Ovary (tissue), 3 donors: Measurements from ENCODE around the gene KIF15.

ENCODE experiments used
- CTCF ChIP-seq, 3 donors: fragments of 450-650 bp in 2 of 3; fragments of 200-600 bp in 1 of 3; IDR thresholded peaks; one replicate each; pipeline versions ENCODE4 v1.5.1 to v1.8.0; 2016 to 2022; ENCODE audit warnings: antibody characterized with exemption in 3 of 3, mild to moderate bottlenecking in 1 of 3
- EP300 ChIP-seq: sonication (generic); formaldehyde crosslinking; IDR thresholded peaks from one replicate; pipeline ENCODE4 v1.6.1; 2017; ENCODE audit warnings: antibody characterized with exemption
- POLR2A ChIP-seq: fragments of 450-650 bp; IDR thresholded peaks from one replicate; pipeline ENCODE4 v1.6.1; 2017; ENCODE audit warnings: antibody characterized with exemption, mild to moderate bottlenecking, moderate library complexity
- donor health status: DM: no; HTN: no; CAD: no.

GRCh38 chr3:44761424-44762169 lies at the start of gene KIF15, which contains the start of gene KIAA1143:
- peak; percentile 44 for TF ChIP-seq POLR2A
- TF ChIP-seq CTCF (IDR thresholded peaks at IDR 0.05) = no peak
- TF ChIP-seq EP300 = no peak
